OCI-LY1 (cell line): ENCODE data around the gene CDK18.

Experiments used
- CTCF ChIP-seq: fragments of 200-600 bp; sonication (generic), shearing (Covaris generic); IDR thresholded peaks from 2 replicates; pipeline ENCODE4 v1.5.1; 2017; ENCODE audit warnings: mild to moderate bottlenecking, antibody characterized with exemption, low read length, moderate library complexity, mixed read lengths
- EZH2 ChIP-seq: fragments of 200-600 bp; sonication (generic), shearing (Covaris generic); IDR thresholded peaks from 2 replicates; pipeline ENCODE4 v1.8.0; 2017; ENCODE audit warnings: borderline replicate concordance, mixed run types, mild to moderate bottlenecking, antibody characterized with exemption, low read length, moderate library complexity, mixed read lengths

- TF ChIP-seq EZH2 (no peak), CTCF (no peak)
Observed at GRCh38 chr1:205497351-205497750, 7.1 kb upstream of the CDK18 start.
